Uterus (tissue), 4 donors: Measurements from ENCODE around the gene RNGTT. TPM values are rescaled to one million over a fixed set of nuclear protein-coding genes. Genes with fewer than 3 reads are reported as not detected.

Source experiments
- DNase-seq, 2 donors: peaks; one replicate each; pipeline ENCODE4 v3.0.0-alpha.2; 2019 to 2020
- H3K27ac ChIP-seq, 2 donors: fragments of 200-600 bp; sonication (generic); 1 replicate in 1 of 2; 2 replicates in 1 of 2; pipeline ENCODE4 v1.5.1; 2016 to 2018
- H3K27me3 ChIP-seq, 2 donors: fragments of 200-600 bp; sonication (generic); one replicate each; pipeline ENCODE4 v1.5.1; 2018 to 2019; ENCODE audit warnings: control low read depth in 1 of 2
- H3K36me3 ChIP-seq, 2 donors: fragments of 200-600 bp; sonication (generic); one replicate each; pipeline ENCODE4 v1.5.1; 2019; ENCODE audit warnings: control low read depth in 1 of 2
- H3K4me1 ChIP-seq, 2 donors: fragments of 200-600 bp; sonication (generic); one replicate each; pipeline ENCODE4 v1.5.1; 2018 to 2019; ENCODE audit warnings: control low read depth in 1 of 2
- H3K4me3 ChIP-seq, 2 donors: fragments of 200-600 bp; sonication (generic); 1 replicate in 1 of 2; 2 replicates in 1 of 2; pipeline ENCODE4 v1.5.1; 2018 to 2019; ENCODE audit warnings: mild to moderate bottlenecking in 1 of 2
- H3K9me3 ChIP-seq, 2 donors: fragments of 200-600 bp; sonication (generic); one replicate each; pipeline ENCODE4 v1.5.1; 2019; ENCODE audit warnings: control low read depth in 1 of 2
- CTCF ChIP-seq, 4 experiments: fragments of 200-600 bp in 2 of 4; fragments of 450-650 bp in 2 of 4; sonication (generic) in 2 of 4; IDR thresholded peaks; one replicate each; pipeline ENCODE4 v1.5.1; 2016 to 2019; ENCODE audit warnings: antibody characterized with exemption in 4 of 4, mild to moderate bottlenecking in 2 of 4, moderate library complexity in 1 of 4
- POLR2A ChIP-seq, 2 donors: fragments of 450-650 bp; IDR thresholded peaks; one replicate each; pipeline ENCODE4 v1.6.1; 2016; ENCODE audit warnings: antibody characterized with exemption in 2 of 2, mild to moderate bottlenecking in 1 of 2, moderate library complexity in 1 of 2
- intact Hi-C: fragments of 100-400 bp; cut with DNase I; formaldehyde crosslinking; loops from one replicate; pipeline ENCODE4 v1.15.1; 2023; ENCODE audit warnings: low total_unique reads
- total RNA-seq, 4 donors: library from RNA; depleted of rRNA in 3 of 4; stranded (reverse); fragments of >200 nt in 3 of 4; gene quantifications; one replicate each; pipeline versions ENCODE4 v1.1.0 to v1.2.4, GENCODE V29; 2014 to 2023
- donor health status: DM: yes; HTN: yes; CAD: no.

Gene RNGTT
- total RNA-seq, 4 donors from 2014 or later, result 7.4 to 45.7 (median 16.1) TPM

- Histone ChIP-seq H3K27ac (no peak overlapping the region), H3K4me1 (no peaks in the 10 kb centered on the region), H3K36me3 (no peaks in the 10 kb centered on the region), H3K9me3 (no peaks in the 10 kb centered on the region), H3K4me3 (no peak overlapping the region), H3K27me3 (no peaks in the 10 kb centered on the region)
- intact Hi-C loops, result no loop called here
- DNase-seq, result no peak
- TF ChIP-seq POLR2A (IDR thresholded peaks at IDR 0.05) (no peak), CTCF (IDR thresholded peaks at IDR 0.05) (no peak)
These were observed 199.3 kb downstream of the RNGTT start for GRCh38 chr6:88764081-88764480.

GRCh38 chr6:88763160-88763559 is 200.3 kb downstream of the RNGTT start:
- H3K4me1 ChIP-seq, result no peaks in the 10 kb centered on the region
- no peak for DNase-seq
- no peaks in the 10 kb centered on the region for H3K27me3 ChIP-seq
- H3K9me3 ChIP-seq, result no peaks in the 10 kb centered on the region
- H3K27ac ChIP-seq, result no peak overlapping the region
- H3K4me3 ChIP-seq, result no peak overlapping the region
- intact Hi-C loops, result no loop called here
- no peak for TF ChIP-seq CTCF (IDR thresholded peaks at IDR 0.05)
- TF ChIP-seq POLR2A (IDR thresholded peaks at IDR 0.05), result no peak
- no peaks in the 10 kb centered on the region for H3K36me3 ChIP-seq

GRCh38 chr6:88761237-88762031 is 202.0 kb downstream of the RNGTT start:
- no peaks in the 10 kb centered on the region for H3K36me3 ChIP-seq
- H3K4me3 ChIP-seq, result no peak overlapping the region
- intact Hi-C loops, result no loop called here
- H3K27me3 ChIP-seq, result no peaks in the 10 kb centered on the region
- no peak for DNase-seq
- H3K9me3 ChIP-seq, result no peaks in the 10 kb centered on the region
- H3K4me1 ChIP-seq, result no peaks in the 10 kb centered on the region
- no peak overlapping the region for H3K27ac ChIP-seq
- TF ChIP-seq POLR2A (IDR thresholded peaks at IDR 0.05) (no peak), CTCF (IDR thresholded peaks at IDR 0.05) (no peak)

GRCh38 chr6:88760091-88760490 is 203.3 kb downstream of the RNGTT start:
- TF ChIP-seq CTCF (IDR thresholded peaks at IDR 0.05), result no peak
- TF ChIP-seq POLR2A (IDR thresholded peaks at IDR 0.05), result no peak
- Histone ChIP-seq H3K4me1 (no peaks in the 10 kb centered on the region), H3K27ac (no peak overlapping the region), H3K4me3 (no peak overlapping the region), H3K36me3 (no peaks in the 10 kb centered on the region), H3K27me3 (no peaks in the 10 kb centered on the region), H3K9me3 (no peaks in the 10 kb centered on the region)
- intact Hi-C loops, result no loop called here
- DNase-seq, result no peak

GRCh38 chr6:88750936-88751335 is 212.5 kb downstream of the RNGTT start:
- DNase-seq, result no peak
- no peaks in the 10 kb centered on the region for H3K27me3 ChIP-seq
- no peaks in the 10 kb centered on the region for H3K36me3 ChIP-seq
- H3K9me3 ChIP-seq, result no peaks in the 10 kb centered on the region
- intact Hi-C loops, result no loop called here
- no peaks in the 10 kb centered on the region for H3K4me1 ChIP-seq
- no peak overlapping the region for H3K4me3 ChIP-seq
- H3K27ac ChIP-seq, result no peak overlapping the region
- TF ChIP-seq POLR2A (IDR thresholded peaks at IDR 0.05) (no peak), CTCF (IDR thresholded peaks at IDR 0.05) (no peak)
